Stimulated activated CD8-positive, alpha-beta memory T cell treated with anti-CD3 and anti-CD28 coated beads, Interleukin-12 subunit alpha, Interleukin-12 subunit beta, amount 100 ng/mL, for 4 hours (primary cell): ENCODE measurements around the gene DNAJC22.
"Not testable (repeated sequence)": the region's sequence is repeated elsewhere in the genome, so short reads cannot be mapped to it uniquely, and the experiment has no call there.

Experiments
- DNase-seq: peaks from one replicate; pipeline ENCODE4 v3.0.0-alpha.2; 2020; ENCODE audit warnings: low read depth

DNAJC22 gene

DNA sequence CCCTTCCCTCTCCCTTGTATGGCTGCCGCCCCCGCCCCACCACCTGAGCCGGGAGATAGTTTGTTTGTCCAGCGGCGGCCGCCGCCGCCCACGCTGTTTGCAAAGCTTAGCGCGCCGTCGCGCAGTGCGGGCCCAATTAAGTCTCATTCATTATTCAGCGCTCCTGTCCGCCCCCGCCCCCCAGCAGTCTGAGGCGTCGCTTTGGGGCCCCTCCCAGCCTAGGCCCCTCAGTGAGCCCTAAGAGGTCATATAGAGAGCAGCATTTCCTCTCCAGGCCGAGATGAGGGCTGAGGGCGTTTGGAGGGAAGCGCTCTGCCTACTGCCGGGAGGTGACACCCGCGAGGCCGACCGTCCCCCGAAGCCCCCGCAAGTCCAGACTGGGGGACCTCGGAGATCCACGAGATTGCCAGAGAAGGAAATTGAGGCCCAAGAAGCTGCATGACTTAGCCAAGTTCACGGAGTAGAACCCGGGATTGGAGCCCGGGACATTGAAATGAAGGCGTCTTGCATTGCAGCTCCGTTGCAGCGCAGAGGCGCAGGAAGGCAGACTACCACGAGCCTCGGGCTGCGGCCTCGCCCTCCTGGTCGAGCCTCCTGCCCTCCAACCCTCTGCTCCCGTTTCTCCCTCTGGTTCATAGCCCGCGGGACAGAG lies at the start of gene DNAJC22:
TSS of gene DNAJC22 (plus strand) at position 230 of the 652 bp plus-strand sequence. CDS start 1,985 bp downstream, outside the sequence.
- no peak for DNase-seq

DNA sequence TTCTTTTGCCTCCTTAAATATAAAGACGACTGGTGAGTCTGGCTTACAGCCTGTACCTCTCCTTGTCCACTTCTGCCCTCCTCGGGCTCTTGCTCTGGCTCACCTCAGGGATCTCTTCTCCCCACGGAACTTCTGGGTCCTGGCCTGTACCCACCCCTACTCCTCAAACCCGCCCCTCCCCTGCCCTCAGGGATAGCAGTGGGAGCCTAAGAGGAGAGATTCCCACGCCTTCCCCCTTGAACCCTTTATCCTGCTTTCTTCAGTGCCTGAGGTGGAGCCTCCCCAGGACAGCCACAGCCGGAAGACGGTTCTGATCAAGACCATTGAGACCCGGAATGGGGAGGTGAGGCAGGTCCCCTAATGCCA lies 49.0 kb upstream of the DNAJC22 start:
- no peak for DNase-seq

DNA sequence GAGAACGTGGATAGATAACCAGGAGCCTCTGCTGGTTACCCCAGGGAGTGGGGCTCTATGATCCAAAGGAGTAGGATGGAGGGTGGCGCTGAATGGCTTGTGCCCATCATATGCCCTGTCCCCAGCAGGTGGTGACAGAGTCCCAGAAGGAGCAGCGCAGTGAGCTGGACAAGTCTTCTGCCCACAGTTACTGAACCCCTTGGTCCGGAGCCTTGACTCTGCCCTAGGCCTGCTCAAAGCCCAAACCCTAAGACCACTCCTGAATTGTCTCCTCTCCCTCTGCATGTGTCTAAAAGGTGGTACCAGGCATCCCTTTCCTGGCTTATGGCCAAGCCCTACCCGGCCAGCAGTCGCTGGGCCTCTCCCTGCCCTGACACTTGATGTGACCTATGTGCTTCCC lies 48.5 kb upstream of the DNAJC22 start:
- no peak for DNase-seq

DNA sequence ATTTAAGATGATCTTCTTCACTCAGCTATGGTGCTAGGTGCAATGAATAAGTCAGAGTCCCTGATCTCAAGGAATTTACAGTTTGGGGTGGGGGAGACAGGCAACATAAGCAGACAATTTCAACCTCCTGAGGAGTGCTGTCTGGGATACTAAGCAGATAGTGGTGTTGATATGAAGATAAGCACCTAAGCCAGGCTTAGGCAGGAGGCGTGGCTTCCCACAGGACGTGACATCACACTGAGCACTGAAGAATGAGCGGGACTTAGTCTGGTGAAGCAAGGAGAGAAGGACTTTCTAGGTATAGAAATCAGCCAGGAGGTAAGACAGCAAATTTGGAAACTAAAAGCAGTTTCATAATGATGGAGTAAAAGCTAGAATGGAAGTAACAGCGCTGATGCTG lies 44.9 kb upstream of the DNAJC22 start:
- DNase-seq, result no peak

DNA sequence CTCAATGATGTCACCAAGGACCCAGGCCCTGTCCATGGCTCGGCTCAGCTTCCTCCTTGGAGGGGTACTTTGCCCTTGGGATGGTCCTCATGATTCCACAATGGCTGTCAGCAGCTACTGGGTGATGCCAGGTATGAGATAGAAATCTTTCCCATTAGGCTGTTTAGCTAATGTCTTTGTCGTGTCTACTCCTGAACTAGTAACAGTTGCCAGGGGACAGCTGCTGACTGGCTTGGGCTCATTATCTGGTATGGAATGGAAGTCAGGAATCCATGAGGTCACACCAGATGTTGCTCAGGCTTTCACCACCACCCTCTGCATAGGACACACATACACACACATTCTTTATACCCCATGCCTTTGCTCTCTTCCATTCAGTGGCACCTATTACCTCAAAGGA lies 42.5 kb upstream of the DNAJC22 start:
- no peak for DNase-seq

DNA sequence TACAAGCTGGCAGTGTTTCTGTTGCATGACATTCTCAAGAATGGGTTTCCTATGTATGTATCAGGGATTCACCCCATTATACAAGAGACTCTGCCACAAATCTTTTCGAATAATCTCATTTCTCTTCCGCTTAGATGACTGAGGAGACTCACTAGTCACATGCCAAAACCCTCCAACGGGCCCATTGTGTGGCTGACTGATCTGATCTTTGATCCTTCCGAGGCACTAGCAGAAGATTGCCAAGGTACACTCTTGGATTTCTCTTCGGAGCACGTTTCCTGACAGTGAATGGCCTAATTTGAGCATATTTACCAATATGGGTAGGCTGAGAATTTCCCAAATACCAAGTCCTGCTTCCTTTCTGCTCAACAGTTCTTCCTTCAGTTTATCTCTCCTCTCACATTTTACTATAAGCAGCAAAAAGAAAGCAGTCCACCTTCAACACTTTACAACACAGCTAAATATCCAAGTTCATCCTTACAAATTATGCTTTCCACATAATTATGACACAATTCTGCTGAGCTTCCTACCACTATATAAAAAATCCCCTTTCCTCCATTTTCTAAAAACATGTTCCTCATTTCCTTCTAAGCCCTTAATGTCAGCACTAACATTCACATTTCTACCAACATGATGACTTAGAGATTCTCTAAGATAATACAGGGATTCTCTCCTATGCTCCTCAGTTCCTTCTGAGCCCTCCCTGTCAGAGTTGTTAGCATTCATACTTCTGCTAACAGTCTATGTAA lies 40.8 kb upstream of the DNAJC22 start:
- DNase-seq, result no peak

DNA sequence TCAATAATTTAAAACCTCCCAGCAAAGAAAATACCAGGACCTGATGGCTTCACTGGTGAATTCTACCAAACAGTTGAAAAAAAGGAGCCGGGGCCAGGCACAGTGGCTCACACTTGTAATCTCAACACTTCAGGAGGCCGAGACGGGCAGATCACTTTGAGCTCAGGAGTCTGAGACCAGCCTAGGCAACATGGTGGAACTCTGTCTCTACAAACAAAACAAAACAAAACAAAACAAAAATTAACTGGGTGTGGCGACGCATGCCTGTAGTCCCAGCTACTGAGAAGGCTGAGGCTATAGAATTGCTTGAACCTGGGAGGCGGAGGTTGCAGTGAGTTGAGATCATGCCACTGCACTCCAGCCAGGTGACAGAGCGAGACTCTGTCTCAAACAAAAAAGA lies 37.3 kb upstream of the DNAJC22 start:
- no peak for DNase-seq

DNA sequence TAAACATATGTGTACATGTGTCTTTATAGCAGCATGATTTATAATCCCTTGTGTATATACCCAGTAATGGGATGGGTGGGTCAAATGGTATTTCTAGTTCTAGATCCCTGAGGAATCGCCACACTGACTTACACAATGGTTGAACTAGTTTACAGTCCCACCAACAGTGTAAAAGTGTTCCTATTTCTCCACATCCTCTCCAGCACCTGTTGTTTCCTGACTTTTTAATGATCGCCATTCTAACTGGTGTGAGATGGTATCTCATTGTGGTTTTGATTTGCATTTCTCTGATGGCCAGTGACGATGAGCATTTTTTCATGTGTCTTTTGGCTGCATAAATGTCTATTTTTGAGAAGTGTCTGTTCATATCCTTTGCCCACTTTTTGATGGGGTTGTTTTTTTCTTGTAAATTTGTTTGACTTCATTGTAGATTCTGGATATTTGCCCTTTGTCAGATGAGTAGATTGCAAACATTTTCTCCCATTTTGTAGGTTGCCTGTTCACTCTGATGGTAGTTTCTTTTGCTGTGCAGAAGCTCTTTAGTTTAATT lies 36.2 kb upstream of the DNAJC22 start:
- not testable (repeated sequence) for DNase-seq

DNA sequence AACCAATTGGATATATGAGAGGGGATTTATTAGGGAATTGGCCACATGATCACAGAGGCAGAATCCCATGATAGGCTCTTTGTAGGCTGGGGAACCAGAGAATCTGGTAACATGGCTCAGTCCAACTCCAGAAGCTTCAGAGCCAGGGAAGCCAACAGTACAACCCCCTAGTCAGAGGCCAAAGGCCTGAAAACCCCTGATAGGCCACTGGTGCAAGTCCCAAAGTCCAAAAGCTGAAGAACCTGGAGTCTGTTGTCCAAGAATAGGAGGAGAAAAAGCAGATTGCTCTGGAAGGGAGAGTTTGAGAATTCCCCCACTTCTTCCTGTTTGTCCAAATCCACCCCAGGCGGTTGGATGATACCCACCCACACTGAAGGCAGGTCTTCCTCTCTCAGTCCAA lies 31.9 kb upstream of the DNAJC22 start:
- DNase-seq, result no peak

DNA sequence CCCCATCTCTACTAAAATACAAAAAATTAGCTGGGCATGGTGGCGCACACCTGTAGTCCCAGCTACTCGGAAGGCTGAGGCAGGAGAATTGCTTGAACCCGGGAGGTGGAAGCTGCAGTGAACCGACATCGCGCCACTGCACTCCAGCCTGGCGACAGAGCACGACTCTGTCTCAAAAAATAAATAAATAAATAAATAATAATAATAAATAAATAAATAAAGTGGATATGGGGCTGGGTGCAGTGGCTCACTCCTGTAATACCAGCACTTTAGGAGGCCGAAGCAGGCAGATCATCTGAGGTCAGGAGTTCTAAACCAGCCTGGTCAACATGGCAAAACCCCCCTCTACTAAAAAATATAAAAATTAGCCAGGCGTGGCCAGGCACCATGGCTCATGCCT lies 29.6 kb upstream of the DNAJC22 start:
- not testable (repeated sequence) for DNase-seq

DNA sequence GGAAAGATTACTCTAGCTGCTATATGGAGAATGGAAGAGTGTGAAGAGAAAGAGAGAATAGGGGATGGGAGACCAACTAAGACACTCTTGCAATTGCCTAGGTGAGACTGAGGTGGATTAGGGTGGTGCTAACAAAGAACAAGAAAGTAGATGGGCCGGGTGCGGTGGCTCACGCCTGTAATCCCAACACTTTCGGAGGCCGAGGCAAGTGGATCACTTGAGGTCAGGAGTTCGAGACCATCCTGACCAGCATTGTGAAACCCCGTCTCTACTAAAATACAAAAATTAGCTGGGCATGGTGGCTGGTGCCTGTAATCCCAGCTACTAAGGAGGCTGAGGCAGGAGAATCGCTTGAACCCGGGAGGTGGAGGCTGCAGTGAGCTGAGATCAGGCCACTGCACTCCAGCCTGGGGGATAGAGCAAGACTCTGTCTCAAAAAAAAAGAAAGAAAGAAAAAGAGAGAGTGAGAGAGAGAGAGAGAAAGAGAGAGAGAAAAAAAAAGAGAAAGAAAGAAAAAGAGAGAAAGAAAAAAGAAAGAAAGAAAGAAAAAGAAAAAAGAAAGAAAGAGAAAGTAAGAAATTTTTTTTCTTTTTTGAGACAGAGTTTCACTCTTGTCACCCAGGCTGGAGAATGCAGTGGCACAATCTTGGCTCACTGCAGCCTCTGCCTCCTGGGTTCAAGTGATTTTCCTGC lies 26.1 kb upstream of the DNAJC22 start:
- not testable (repeated sequence) for DNase-seq

DNA sequence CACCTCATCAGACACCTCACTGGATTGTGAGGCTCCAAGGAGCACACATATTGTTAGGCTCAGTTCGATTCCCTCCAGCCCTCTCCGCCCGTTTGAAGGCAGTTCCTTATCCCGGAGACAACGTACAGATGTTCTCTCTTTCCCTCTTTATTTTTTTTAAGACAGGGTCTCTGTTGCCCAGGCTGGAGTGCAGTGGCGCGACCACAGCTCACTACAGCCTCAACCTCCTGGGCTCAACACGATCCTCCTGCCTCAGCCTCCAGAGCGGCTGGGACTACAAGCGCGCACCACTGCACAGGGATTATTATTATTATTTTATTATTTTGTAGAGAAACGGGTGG lies 24.4 kb upstream of the DNAJC22 start:
- DNase-seq, result no peak

DNA sequence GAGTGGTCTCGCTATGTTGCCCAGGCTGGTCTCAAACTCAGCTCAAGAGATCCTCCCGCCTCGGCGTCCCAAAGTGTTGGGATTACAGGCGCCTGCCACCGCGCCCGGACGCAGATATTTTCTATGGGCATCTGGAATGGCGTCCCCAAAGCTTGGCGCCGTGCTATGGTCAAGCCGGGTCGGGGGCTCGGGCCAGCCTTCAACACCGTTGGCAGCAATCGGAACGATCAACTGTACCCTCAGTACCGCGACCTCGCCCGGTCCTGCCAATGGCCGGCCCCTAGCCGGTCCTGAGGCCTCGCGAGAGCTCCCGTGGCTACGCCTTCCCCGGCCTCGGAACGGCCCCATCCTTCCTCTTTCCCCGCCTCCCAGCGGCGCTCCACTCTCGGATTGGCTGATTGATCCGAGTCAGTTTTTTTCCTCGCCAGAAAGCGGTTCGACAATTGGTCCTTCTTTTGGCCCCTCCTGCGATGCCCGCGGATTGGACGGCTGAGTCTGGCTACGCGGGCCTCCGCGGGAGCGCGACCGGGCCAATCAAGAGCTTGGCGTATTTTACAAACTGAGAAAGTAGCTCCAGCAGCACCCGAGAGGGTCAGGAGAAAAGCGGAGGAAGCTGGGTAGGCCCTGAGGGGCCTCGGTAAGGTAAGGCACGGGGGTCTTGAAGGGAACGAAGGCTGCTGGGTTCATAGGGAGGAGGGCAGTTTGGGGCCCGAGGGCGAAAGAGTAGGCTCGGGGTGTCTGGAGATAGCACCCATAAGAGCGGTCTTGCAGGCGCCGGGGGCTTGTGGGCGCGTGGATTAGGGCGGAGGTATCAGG lies 23.8 kb upstream of the DNAJC22 start, which contains the start of gene TROAP:
TSS of gene TROAP (plus strand) at position 548 of the 816 bp plus-strand sequence. CDS start 354 bp downstream, outside the sequence.
- peak; percentile 91 for DNase-seq

DNA sequence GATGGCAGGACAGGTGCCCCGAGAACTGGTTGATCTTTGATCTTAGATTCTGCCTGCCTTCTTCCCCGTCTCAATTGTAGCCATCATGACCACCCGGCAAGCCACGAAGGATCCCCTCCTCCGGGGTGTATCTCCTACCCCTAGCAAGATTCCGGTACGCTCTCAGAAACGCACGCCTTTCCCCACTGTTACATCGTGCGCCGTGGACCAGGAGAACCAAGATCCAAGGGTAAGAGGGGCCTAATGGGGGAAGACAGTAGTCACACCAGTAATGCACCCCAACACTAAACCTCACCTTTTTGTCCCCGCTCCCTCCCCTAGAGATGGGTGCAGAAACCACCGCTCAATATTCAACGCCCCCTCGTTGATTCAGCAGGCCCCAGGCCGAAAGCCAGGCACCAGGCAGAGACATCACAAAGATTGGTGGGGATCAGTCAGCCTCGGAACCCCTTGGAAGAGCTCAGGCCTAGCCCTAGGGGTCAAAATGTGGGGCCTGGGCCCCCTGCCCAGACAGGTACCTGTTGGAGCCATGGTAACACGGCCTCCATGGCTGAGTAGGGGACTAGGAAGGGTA lies 23.1 kb upstream of the DNAJC22 start:
- DNase-seq, result no peak

DNA sequence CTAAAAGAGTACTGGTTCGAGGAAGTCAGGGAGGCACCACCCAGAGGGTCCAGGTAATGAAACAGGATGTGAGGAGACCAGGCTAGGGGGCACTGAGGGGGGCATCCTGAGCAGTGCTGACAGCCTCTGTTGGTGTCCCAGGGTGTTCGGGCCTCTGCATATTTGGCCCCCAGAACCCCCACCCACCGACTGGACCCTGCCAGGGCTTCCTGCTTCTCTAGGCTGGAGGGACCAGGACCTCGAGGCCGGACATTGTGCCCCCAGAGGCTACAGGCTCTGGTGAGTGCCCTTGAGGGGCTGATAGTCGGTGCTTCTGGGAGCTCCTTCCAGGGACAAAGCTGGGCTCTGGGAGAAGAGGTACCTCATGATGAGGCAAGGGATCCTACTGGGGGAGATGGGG lies 21.1 kb upstream of the DNAJC22 start:
- DNase-seq, result no peak

DNA sequence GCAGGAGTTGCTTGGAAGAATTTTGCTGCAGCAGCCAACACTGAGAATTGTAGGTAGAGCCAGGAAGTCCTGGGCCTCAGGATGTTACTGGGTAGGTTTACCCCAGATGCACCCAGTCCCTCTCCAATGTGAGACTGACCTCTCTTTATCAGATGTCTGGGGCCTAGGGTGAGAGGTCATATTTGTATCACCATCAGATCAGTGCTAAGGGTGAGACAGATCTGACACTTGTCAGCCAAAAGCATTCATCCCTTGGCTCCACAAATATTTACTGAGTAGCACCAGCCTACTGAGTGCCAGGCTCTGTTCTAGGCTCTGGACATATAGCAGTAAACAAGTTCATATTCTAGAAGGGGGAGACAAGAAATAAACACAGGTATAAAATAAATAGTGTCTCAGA lies 19.3 kb upstream of the DNAJC22 start:
- DNase-seq, result no peak

DNA sequence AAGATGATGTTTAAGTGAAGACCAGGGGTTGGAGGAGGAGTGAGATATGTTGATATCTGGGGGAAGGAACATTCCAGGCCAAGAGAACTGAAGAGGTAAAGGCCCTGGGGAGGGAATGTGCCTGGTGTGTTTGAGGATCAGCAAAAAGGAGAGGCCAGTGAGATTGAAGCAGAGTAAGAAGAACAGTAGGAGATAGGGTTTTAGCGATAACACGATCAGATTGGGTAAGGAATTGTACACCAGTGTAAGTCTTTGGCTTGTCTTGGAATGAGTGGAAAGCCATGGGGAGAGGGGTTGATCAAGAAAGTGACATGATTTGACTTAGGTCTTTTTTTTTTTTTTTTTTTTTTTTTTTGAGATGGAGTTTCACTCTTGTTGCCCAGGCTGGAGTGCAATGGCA lies 18.8 kb upstream of the DNAJC22 start:
- no peak for DNase-seq

DNA sequence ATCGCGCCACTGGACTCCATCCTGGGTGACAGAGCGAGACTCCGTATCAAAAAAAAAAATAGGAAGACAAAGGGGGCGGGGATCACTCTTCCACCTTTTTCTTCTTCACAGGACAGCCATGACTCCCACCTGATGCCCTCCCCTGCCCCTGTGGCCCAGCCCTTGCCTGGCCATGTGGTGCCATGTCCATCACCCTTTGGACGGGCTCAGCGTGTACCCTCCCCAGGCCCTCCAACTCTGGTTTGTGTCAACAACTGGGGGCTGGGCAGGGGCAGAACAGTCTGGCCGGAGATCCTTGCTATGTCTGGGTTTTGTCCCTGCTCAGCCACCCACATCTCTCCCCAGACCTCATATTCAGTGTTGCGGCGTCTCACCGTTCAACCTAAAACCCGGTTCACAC lies 17.9 kb upstream of the DNAJC22 start:
- no peak for DNase-seq

DNA sequence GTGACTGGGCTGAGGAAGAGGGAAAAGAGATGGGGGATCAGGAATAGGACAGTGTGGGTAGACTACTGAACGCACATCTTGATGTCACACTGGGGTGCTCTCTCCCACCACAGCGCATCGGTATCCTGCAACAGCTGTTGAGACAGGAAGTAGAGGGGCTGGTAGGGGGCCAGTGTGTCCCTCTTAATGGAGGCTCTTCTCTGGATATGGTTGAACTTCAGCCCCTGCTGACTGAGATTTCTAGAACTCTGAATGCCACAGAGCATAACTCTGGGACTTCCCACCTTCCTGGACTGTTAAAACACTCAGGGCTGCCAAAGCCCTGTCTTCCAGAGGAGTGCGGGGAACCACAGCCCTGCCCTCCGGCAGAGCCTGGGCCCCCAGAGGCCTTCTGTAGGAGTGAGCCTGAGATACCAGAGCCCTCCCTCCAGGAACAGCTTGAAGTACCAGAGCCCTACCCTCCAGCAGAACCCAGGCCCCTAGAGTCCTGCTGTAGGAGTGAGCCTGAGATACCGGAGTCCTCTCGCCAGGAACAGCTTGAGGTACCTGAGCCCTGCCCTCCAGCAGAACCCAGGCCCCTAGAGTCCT lies 16.6 kb upstream of the DNAJC22 start:
- DNase-seq, result no peak

DNA sequence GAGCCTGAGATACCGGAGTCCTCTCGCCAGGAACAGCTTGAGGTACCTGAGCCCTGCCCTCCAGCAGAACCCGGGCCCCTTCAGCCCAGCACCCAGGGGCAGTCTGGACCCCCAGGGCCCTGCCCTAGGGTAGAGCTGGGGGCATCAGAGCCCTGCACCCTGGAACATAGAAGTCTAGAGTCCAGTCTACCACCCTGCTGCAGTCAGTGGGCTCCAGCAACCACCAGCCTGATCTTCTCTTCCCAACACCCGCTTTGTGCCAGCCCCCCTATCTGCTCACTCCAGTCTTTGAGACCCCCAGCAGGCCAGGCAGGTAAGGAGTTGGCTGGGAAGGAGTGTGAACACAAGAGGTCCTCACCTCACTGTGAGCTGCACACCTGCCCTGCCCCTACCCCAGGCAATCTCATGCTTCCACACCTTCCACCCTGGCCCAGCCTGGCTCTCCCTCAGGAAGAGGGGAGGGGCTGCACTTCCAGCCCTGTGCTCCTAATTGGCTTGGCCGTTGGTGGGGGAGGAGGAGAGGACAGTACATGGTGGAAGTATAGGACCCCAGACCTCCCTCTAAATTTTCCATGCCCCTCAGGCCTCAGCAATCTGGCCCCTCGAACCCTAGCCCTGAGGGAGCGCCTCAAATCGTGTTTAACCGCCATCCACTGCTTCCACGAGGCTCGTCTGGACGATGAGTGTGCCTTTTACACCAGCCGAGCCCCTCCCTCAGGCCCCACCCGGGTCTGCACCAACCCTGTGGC lies 15.9 kb upstream of the DNAJC22 start:
- no peak for DNase-seq
